SH-SY5Y (cell line): Measurements from ENCODE around the gene C1QA.

ENCODE experiments used
- GATA2 ChIP-seq: IDR thresholded peaks from 2 replicates; pipeline ENCODE4 v1.6.1; 2011; ENCODE audit warnings: mild to moderate bottlenecking, low read depth, low read length
- GATA3 ChIP-seq: IDR thresholded peaks from 2 replicates; pipeline ENCODE4 v1.6.1; 2011; ENCODE audit warnings: low read depth, mild to moderate bottlenecking, low read length, moderate library complexity

DNA sequence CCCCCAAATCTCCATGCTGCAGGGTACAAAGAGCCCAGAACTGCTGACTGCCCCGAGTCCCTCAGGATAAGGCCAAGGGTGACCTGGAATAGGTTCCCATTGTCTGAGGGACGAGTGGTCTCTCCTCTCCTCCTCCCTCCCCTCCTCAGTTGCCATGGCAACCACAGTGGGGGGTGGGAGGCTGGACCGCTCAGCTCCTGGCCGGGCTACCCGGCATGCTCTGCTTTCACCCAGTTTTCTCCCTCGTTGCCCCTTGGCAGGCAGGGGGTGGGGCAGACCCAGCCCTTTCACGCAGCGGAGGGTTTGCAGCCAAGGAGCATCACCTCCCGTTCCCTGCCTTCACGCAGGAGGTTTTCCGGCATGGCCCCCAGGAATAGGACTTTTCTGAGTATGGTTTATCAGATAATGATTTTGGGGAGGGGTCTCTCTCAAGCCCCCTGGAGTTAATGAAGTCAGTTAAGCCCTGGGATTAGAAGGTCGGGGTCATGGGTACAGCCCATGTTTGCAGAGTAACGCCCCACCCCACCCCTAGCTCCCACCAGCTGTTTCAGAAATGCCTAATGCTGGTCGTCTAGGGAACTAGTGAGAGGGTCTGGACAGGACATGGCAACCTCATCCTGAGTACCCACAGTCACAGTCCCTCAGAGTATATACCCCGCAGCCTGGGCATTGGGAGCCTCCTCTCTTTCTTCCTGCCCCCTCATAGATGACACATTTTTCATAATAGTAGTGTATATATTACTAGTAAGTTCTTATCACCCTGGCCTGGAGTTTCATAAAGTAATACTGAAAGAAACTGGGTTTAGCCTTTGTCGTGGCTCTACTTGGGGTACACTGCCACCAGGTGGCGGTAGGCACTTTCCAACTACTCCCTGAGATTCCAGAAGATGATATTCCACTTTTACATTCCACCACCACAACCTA is 37.3 kb downstream of the C1QA start:
- TF ChIP-seq GATA3 (no peak), GATA2 (peak; percentile 72)
